SK-N-SH treated with all-trans-retinoic acid at 6 μM for 48 hours (cell line): Measurements from ENCODE around the gene TNFRSF18.

Source experiments
- GLIS3 ChIP-seq: fragments of 250-450 bp; sonication (Bioruptor Pico); IDR thresholded peaks from 2 replicates; pipeline ENCODE4 v1.5.0; 2020; ENCODE audit warnings: mild to moderate bottlenecking, moderate library complexity
- ISL1 ChIP-seq: fragments of 250-450 bp; sonication (Bioruptor Pico); IDR thresholded peaks from 2 replicates; pipeline ENCODE4 v2.1.2; 2022; ENCODE audit warnings: mild to moderate bottlenecking, moderate library complexity
- PATZ1 ChIP-seq: fragments of 250-450 bp; sonication (Bioruptor Pico); IDR thresholded peaks from 2 replicates; pipeline ENCODE4 v1.8.0; 2020; ENCODE audit warnings: mild to moderate bottlenecking, moderate library complexity, borderline replicate concordance
- PPARA ChIP-seq: fragments of 250-450 bp; sonication (Bioruptor Pico); IDR thresholded peaks from 2 replicates; pipeline ENCODE4 v1.5.0; 2020; ENCODE audit warnings: mild to moderate bottlenecking, borderline replicate concordance
- RARB ChIP-seq: fragments of 250-450 bp; sonication (Bioruptor Pico); IDR thresholded peaks from 2 replicates; pipeline ENCODE4 v1.8.0; 2021; ENCODE audit warnings: mild to moderate bottlenecking, moderate library complexity
- TCF4 ChIP-seq: fragments of 250-450 bp; sonication (Bioruptor Pico); IDR thresholded peaks from 2 replicates; pipeline ENCODE4 v1.8.0; 2021; ENCODE audit warnings: mild to moderate bottlenecking, moderate library complexity, borderline replicate concordance
- ZC3H10 ChIP-seq: fragments of 250-450 bp; sonication (Bioruptor Pico); IDR thresholded peaks from 2 replicates; pipeline ENCODE4 v1.5.1; 2021; ENCODE audit warnings: mild to moderate bottlenecking, moderate library complexity
- ZFP3 ChIP-seq: fragments of 250-450 bp; sonication (Bioruptor Pico); IDR thresholded peaks from 2 replicates; pipeline ENCODE4 v1.5.0; 2020; ENCODE audit warnings: mild to moderate bottlenecking, moderate library complexity
- ZNF70 ChIP-seq: fragments of 450-650 bp; formaldehyde crosslinking; IDR thresholded peaks from 2 replicates; pipeline ENCODE4 v1.5.0; 2020; ENCODE audit warnings: mild to moderate bottlenecking, moderate library complexity
- ZNF8 ChIP-seq: fragments of 450-650 bp; formaldehyde crosslinking; IDR thresholded peaks from 2 replicates; pipeline ENCODE4 v1.5.0; 2020; ENCODE audit warnings: mild to moderate bottlenecking, moderate library complexity
- TF ChIP-seq, protein P1 (sequence below): fragments of 250-450 bp; sonication (Bioruptor Pico); IDR thresholded peaks from 2 replicates; pipeline ENCODE4 v1.5.1; 2020; ENCODE audit warnings: low read depth, mild to moderate bottlenecking, moderate library complexity
- TF ChIP-seq, protein P2 (sequence below): fragments of 250-450 bp; sonication (Bioruptor Pico); IDR thresholded peaks from 2 replicates; pipeline ENCODE4 v1.8.0; 2021; ENCODE audit warnings: low read depth, mild to moderate bottlenecking, moderate library complexity, borderline replicate concordance
- TF ChIP-seq, protein P3 (sequence below): fragments of 250-450 bp; sonication (Bioruptor Pico); IDR thresholded peaks from 2 replicates; pipeline ENCODE4 v1.5.0; 2020; ENCODE audit warnings: mild to moderate bottlenecking, moderate library complexity

GRCh38 chr1:1238702-1239178 is 32.3 kb upstream of the TNFRSF18 start:
- TF ChIP-seq ZNF8 (CRISPR knock-in tag) (no peak), RARB (no peak), ZC3H10 (CRISPR knock-in tag) (no peak), PATZ1 (CRISPR knock-in tag) (no peak), ZFP3 (CRISPR knock-in tag) (no peak), PPARA (CRISPR knock-in tag) (no peak), TCF4 (CRISPR knock-in tag) (no peak), ISL1 (CRISPR knock-in tag) (no peak), ZNF70 (CRISPR knock-in tag) (no peak), GLIS3 (CRISPR knock-in tag) (no peak)
- TF ChIP-seq, protein P1, sequence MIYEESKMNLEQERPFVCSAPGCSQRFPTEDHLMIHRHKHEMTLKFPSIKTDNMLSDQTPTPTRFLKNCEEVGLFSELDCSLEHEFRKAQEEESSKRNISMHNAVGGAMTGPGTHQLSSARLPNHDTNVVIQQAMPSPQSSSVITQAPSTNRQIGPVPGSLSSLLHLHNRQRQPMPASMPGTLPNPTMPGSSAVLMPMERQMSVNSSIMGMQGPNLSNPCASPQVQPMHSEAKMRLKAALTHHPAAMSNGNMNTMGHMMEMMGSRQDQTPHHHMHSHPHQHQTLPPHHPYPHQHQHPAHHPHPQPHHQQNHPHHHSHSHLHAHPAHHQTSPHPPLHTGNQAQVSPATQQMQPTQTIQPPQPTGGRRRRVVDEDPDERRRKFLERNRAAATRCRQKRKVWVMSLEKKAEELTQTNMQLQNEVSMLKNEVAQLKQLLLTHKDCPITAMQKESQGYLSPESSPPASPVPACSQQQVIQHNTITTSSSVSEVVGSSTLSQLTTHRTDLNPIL (CRISPR knock-in tag): no peak
- TF ChIP-seq, protein P2, sequence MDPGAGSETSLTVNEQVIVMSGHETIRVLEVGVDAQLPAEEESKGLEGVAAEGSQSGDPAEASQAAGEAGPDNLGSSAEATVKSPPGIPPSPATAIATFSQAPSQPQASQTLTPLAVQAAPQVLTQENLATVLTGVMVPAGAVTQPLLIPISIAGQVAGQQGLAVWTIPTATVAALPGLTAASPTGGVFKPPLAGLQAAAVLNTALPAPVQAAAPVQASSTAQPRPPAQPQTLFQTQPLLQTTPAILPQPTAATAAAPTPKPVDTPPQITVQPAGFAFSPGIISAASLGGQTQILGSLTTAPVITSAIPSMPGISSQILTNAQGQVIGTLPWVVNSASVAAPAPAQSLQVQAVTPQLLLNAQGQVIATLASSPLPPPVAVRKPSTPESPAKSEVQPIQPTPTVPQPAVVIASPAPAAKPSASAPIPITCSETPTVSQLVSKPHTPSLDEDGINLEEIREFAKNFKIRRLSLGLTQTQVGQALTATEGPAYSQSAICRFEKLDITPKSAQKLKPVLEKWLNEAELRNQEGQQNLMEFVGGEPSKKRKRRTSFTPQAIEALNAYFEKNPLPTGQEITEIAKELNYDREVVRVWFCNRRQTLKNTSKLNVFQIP: no peak
- TF ChIP-seq, protein P3, sequence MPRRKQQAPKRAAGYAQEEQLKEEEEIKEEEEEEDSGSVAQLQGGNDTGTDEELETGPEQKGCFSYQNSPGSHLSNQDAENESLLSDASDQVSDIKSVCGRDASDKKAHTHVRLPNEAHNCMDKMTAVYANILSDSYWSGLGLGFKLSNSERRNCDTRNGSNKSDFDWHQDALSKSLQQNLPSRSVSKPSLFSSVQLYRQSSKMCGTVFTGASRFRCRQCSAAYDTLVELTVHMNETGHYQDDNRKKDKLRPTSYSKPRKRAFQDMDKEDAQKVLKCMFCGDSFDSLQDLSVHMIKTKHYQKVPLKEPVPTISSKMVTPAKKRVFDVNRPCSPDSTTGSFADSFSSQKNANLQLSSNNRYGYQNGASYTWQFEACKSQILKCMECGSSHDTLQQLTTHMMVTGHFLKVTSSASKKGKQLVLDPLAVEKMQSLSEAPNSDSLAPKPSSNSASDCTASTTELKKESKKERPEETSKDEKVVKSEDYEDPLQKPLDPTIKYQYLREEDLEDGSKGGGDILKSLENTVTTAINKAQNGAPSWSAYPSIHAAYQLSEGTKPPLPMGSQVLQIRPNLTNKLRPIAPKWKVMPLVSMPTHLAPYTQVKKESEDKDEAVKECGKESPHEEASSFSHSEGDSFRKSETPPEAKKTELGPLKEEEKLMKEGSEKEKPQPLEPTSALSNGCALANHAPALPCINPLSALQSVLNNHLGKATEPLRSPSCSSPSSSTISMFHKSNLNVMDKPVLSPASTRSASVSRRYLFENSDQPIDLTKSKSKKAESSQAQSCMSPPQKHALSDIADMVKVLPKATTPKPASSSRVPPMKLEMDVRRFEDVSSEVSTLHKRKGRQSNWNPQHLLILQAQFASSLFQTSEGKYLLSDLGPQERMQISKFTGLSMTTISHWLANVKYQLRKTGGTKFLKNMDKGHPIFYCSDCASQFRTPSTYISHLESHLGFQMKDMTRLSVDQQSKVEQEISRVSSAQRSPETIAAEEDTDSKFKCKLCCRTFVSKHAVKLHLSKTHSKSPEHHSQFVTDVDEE (CRISPR knock-in tag): no peak
